Mucosa of stomach (tissue), 1 donor: ENCODE measurements around the gene COL4A3.

Experiments used
- H3K27me3 ChIP-seq: one replicate; pipeline ENCODE4 v1.7.0; 2013; ENCODE audit warnings: mild to moderate bottlenecking, low read length; ENCODE audit not compliant: control insufficient read depth, insufficient read depth
- H3K36me3 ChIP-seq: one replicate; pipeline ENCODE4 v1.7.0; 2013; ENCODE audit warnings: low read length; ENCODE audit not compliant: control insufficient read depth, insufficient read depth
- H3K4me1 ChIP-seq: one replicate; pipeline ENCODE4 v1.7.0; 2013; ENCODE audit warnings: mild to moderate bottlenecking, low read length; ENCODE audit not compliant: control insufficient read depth, insufficient read depth
- H3K4me3 ChIP-seq: one replicate; pipeline ENCODE4 v1.7.0; 2013; ENCODE audit warnings: low read length
- H3K9ac ChIP-seq: one replicate; pipeline ENCODE4 v1.7.0; 2013; ENCODE audit warnings: mild to moderate bottlenecking, low read length, moderate library complexity
- H3K9me3 ChIP-seq: one replicate; pipeline ENCODE4 v1.7.0; 2013; ENCODE audit warnings: mild to moderate bottlenecking, low read length, moderate library complexity; ENCODE audit not compliant: control insufficient read depth
- donor health status: Pancreatic carcinoma.

Gene COL4A3

DNA sequence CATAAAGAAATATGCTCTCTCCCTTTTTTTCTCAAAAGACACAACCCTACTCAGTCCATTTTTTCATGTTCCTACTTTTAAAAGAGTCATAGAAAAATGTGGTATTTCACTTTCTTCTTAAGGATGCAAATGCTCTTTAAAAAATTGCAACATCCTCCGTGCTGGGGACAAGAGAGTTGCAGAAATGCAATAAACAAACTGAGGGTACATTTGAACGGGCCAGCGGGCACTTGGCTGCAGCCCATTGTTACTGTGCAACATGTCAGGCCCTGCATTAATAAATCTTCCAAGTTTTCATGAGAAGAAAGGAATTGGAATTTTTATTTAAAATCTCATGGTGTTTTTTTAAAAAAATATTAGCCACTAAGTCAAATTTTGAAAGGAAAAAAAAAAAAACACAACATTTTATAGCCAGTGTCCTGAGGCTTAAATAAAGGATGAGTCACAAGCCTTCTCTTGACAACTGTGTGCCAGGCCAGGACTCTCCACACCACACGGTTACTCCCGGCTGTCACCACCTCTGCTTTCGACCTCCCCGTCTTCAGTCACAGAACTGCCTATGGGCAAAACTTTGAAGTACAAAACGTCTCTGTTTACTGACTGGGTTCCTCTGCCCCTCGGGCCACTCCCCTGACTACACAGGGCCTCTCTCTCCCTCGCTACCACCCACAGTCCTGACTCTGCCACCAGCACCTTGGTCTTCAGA, 103.1 kb downstream of the COL4A3 start:
- no peaks in the 10 kb centered on the region for H3K36me3 ChIP-seq
- no peak overlapping the region for H3K9ac ChIP-seq
- H3K4me3 ChIP-seq: no peak overlapping the region
- H3K27me3 ChIP-seq: no peaks in the 10 kb centered on the region
- no peaks in the 10 kb centered on the region for H3K4me1 ChIP-seq
- no peaks in the 10 kb centered on the region for H3K9me3 ChIP-seq

DNA sequence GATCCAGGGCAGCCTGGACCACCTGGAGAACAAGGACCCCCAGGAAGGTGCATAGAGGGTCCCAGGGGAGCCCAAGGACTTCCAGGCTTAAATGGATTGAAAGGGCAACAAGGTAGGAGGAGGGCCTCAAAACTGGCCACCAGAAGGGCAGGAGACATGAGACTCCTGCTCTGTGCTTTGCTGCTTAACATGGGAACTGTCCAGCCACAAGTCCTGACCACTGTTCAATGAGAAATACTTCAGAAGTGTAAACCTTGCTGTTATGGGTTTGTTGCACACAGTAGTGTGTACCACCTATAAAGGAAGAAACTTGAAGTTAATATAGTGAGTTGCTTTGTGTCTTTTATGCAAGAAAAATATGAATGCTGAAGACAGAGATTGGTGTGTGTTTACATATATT, 116.5 kb downstream of the COL4A3 start:
- Histone ChIP-seq H3K36me3 (no peaks in the 10 kb centered on the region), H3K27me3 (no peaks in the 10 kb centered on the region), H3K4me3 (no peak overlapping the region), H3K4me1 (no peaks in the 10 kb centered on the region), H3K9ac (no peak overlapping the region), H3K9me3 (no peaks in the 10 kb centered on the region)

GRCh38 chr2:227285741-227286236, 121.4 kb downstream of the COL4A3 start:
- Histone ChIP-seq H3K4me3 (no peak overlapping the region), H3K27me3 (no peaks in the 10 kb centered on the region), H3K36me3 (no peaks in the 10 kb centered on the region), H3K9me3 (no peaks in the 10 kb centered on the region), H3K9ac (no peak overlapping the region), H3K4me1 (no peaks in the 10 kb centered on the region)

GRCh38 chr2:227287771-227288170, 123.3 kb downstream of the COL4A3 start:
- Histone ChIP-seq H3K9me3 (no peaks in the 10 kb centered on the region), H3K9ac (no peak overlapping the region), H3K4me1 (no peaks in the 10 kb centered on the region), H3K36me3 (no peaks in the 10 kb centered on the region), H3K27me3 (no peaks in the 10 kb centered on the region), H3K4me3 (no peak overlapping the region)

- Histone ChIP-seq H3K36me3 (no peaks in the 10 kb centered on the region), H3K4me3 (no peak overlapping the region), H3K27me3 (no peaks in the 10 kb centered on the region), H3K4me1 (no peaks in the 10 kb centered on the region), H3K9ac (no peak overlapping the region), H3K9me3 (no peaks in the 10 kb centered on the region)
Observed at GRCh38 chr2:227292314-227292713, 127.9 kb downstream of the COL4A3 start.

- Histone ChIP-seq H3K9me3 (no peaks in the 10 kb centered on the region), H3K27me3 (peaks cover 3% of the 10 kb centered on the region), H3K36me3 (no peaks in the 10 kb centered on the region), H3K9ac (no peak overlapping the region), H3K4me1 (no peaks in the 10 kb centered on the region), H3K4me3 (no peak overlapping the region)
Observed at GRCh38 chr2:227293531-227293930, 129.1 kb downstream of the COL4A3 start.

GRCh38 chr2:227295806-227296205, 131.4 kb downstream of the COL4A3 start:
- Histone ChIP-seq H3K9ac (no peak overlapping the region), H3K4me1 (no peaks in the 10 kb centered on the region), H3K9me3 (no peaks in the 10 kb centered on the region), H3K36me3 (no peaks in the 10 kb centered on the region), H3K4me3 (no peak overlapping the region), H3K27me3 (peaks cover 9% of the 10 kb centered on the region)

DNA sequence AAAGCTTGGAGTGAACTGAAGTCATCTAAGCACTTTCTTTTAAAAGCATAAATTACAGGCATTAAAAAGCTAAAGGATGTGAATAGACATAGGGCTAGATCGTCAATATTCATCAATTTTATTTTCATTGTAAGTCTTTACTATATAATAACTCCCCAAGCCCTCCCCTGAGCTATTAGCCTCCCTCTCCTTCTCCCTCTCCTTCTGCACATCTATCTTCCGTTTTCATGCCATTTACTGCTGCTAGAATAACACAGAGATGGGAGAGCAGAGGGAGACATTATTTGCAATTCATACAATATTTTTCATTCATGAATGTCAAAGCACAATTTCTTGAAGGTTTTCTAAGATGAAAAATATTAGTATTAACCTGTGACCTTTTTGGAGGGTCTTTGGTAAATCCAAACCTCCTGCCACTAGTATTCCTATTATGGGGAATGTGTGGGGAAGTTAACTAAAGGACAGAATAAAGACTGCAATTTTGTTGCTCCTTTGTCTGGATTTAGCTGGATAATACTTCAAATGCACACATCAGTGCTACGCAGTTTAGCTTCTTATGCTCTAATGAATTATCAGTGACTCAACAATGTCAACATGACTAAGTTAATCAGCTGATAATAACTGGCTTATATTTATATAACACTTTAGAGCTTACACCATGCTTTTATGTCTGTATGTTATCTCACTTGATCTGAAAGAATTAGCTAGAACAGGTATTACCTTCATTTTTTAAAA, 132.4 kb downstream of the COL4A3 start:
- H3K9me3 ChIP-seq: no peaks in the 10 kb centered on the region
- no peak overlapping the region for H3K9ac ChIP-seq
- H3K4me3 ChIP-seq: no peak overlapping the region
- H3K36me3 ChIP-seq: no peaks in the 10 kb centered on the region
- H3K27me3 ChIP-seq: peaks cover 9% of the 10 kb centered on the region
- H3K4me1 ChIP-seq: no peaks in the 10 kb centered on the region

DNA sequence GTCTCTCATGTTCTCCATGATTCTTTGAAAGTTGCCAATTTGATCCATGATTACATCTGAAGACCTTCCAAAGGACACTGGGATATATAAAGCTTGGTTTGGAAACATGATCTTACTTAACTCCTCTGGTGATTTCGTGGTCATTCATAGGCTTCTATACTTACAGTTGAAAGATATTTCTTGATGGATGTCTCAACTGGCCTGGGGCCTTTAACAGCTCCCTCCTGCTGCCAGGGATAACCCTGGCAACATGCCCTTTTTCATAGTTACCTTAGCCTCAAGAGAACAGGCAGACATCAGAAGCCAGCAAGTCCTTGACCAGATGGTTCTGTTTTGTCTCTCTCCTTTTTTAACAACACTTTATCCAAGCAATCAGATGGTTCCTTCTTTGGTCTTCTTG, 137.1 kb downstream of the COL4A3 start:
- H3K27me3 ChIP-seq: peaks cover 9% of the 10 kb centered on the region
- no peak overlapping the region for H3K9ac ChIP-seq
- no peak overlapping the region for H3K4me3 ChIP-seq
- no peaks in the 10 kb centered on the region for H3K4me1 ChIP-seq
- H3K36me3 ChIP-seq: no peaks in the 10 kb centered on the region
- no peaks in the 10 kb centered on the region for H3K9me3 ChIP-seq

- no peaks in the 10 kb centered on the region for H3K9me3 ChIP-seq
- H3K9ac ChIP-seq: no peak overlapping the region
- H3K4me1 ChIP-seq: no peaks in the 10 kb centered on the region
- no peaks in the 10 kb centered on the region for H3K27me3 ChIP-seq
- H3K4me3 ChIP-seq: no peak overlapping the region
- no peaks in the 10 kb centered on the region for H3K36me3 ChIP-seq
Observed at GRCh38 chr2:227308784-227309183, 144.4 kb downstream of the COL4A3 start.

DNA sequence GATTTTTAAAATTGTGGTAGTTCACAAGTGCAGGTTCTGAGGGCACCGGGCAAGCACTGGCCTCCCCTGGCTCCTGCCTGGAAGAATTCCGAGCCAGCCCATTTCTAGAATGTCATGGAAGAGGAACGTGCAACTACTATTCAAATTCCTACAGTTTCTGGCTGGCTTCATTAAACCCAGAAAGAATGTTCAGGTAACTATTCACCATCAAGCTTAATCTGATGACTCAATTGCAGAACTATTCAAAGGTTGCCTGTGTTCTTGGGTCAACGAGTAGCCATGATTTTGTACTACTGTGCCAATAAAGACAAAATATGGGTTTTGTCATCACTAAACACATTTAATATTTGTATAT, 146.3 kb downstream of the COL4A3 start:
- H3K9me3 ChIP-seq: no peaks in the 10 kb centered on the region
- H3K36me3 ChIP-seq: no peaks in the 10 kb centered on the region
- H3K27me3 ChIP-seq: no peaks in the 10 kb centered on the region
- no peaks in the 10 kb centered on the region for H3K4me1 ChIP-seq
- no peak overlapping the region for H3K4me3 ChIP-seq
- H3K9ac ChIP-seq: no peak overlapping the region

- Histone ChIP-seq H3K9me3 (no peaks in the 10 kb centered on the region), H3K27me3 (no peaks in the 10 kb centered on the region), H3K4me1 (no peaks in the 10 kb centered on the region), H3K9ac (no peak overlapping the region), H3K4me3 (no peak overlapping the region), H3K36me3 (no peaks in the 10 kb centered on the region)
Observed at GRCh38 chr2:227311861-227312506, 147.6 kb downstream of the COL4A3 start.
